ENCODE measurements around the gene AKR1B1. TPM values are rescaled to one million over a fixed set of nuclear protein-coding genes. Genes with fewer than 3 reads are reported as not detected.

Gene AKR1B1
- total and polyA plus RNA-seq, 2 donors (not counting 3 experiments of a cell fraction or from before 2014, with no cell fraction given), result 159 to 193 TPM

DNA sequence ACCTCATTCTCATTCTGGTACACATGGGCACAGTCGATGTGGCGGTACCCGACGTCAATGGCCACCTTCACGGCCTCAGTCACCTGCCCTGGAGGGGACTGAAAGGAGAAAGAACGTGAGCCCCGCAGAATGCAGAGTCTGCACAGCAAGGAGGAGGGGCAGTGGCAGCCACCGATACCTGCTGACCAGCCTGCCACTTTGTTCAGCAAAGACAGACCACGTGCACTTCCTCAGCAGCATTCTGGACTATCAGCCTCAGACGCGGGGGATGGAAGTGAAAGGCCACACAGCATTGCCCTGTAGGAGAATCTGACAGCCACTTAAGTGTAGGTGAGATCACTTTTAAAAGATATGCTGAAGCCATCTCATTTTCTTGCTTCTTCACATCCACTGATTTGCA lies 7.2 kb downstream of the AKR1B1 start:
- Histone ChIP-seq H2AFZ (ENCODE audit: low read depth, low read length) (no peak overlapping the region), H3K9me3 (replicated peaks; ENCODE audit: control insufficient read depth, insufficient read depth, low read length) (no peaks in the 10 kb centered on the region), H3K4me3 (replicated peaks in 1 of 3; ENCODE audit: insufficient read depth in 1 of 3, low read depth in 1 of 3, low read length in 3 of 3) (no peak overlapping the region), H4K20me1 (replicated peaks; ENCODE audit: control insufficient read depth, extremely low read depth, insufficient read depth, low read length) (no peaks in the 10 kb centered on the region), H3K27me3 (ENCODE audit: control insufficient read depth in 2 of 2, insufficient read depth in 2 of 2, low read length in 2 of 2) (no peaks in the 10 kb centered on the region), H3K9ac (replicated peaks; ENCODE audit: extremely low read depth, insufficient read depth, low read length) (no peak overlapping the region), H3K4me2 (ENCODE audit: insufficient read depth, low read length) (no peak overlapping the region), H3K36me3 (ENCODE audit: control insufficient read depth in 2 of 2, extremely low read depth in 1 of 2, insufficient read depth in 2 of 2, low read length in 2 of 2) (peaks cover 8 to 19% of the 10 kb centered on the region in 2 experiments), H3K9me1 (replicated peaks; ENCODE audit: control insufficient read depth, extremely low read depth, insufficient read depth, low read length) (no peaks in the 10 kb centered on the region), H3K27ac (ENCODE audit: insufficient read depth, low read depth, low read length) (no peak overlapping the region), H3K79me2 (ENCODE audit: control insufficient read depth, insufficient read depth, low read length) (peaks cover 28% of the 10 kb centered on the region), H3K4me1 (ENCODE audit: control insufficient read depth, extremely low read depth, insufficient read depth, low read length) (peaks cover 34% of the 10 kb centered on the region)
- intact Hi-C loops (cut with micrococcal nuclease), result no loop called here
- FAIRE-seq, result no peak
- ChIA-PET POLR2A (no interaction called here), CTCF (interaction anchor here (1.8 kb wide), 1 partner anchor 19 kb away, joined by 11 read pairs; no protein-coding TSS in a partner anchor)
- TF ChIP-seq EZH2 (IDR thresholded peaks at IDR 0.05; ENCODE audit: borderline replicate concordance, low read depth, low read length, severe bottlenecking) (no peak), FOS (IDR thresholded peaks at IDR 0.05; ENCODE audit: borderline replicate concordance, insufficient read depth, low read length) (no peak), MYC (IDR thresholded peaks at IDR 0.05; ENCODE audit: low read depth, low read length) (no peak), POLR2AphosphoS5 (IDR thresholded peaks at IDR 0.05; ENCODE audit: insufficient read depth, low read depth, low read length) (no peak), POLR2A (IDR thresholded peaks at IDR 0.05; ENCODE audit: low read depth, low read length) (no peak), JUN (IDR thresholded peaks at IDR 0.05; ENCODE audit: borderline replicate concordance, insufficient read depth, insufficient read length, low read depth) (no peak), GATA2 (IDR thresholded peaks at IDR 0.05; ENCODE audit: insufficient read depth, insufficient read length, low read depth, low read length) (no peak)
- TF ChIP-seq, protein P1, sequence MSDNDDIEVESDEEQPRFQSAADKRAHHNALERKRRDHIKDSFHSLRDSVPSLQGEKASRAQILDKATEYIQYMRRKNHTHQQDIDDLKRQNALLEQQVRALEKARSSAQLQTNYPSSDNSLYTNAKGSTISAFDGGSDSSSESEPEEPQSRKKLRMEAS (IDR thresholded peaks at IDR 0.05; ENCODE audit: insufficient read depth, insufficient read length), result no peak
- TF ChIP-seq, protein P2, sequence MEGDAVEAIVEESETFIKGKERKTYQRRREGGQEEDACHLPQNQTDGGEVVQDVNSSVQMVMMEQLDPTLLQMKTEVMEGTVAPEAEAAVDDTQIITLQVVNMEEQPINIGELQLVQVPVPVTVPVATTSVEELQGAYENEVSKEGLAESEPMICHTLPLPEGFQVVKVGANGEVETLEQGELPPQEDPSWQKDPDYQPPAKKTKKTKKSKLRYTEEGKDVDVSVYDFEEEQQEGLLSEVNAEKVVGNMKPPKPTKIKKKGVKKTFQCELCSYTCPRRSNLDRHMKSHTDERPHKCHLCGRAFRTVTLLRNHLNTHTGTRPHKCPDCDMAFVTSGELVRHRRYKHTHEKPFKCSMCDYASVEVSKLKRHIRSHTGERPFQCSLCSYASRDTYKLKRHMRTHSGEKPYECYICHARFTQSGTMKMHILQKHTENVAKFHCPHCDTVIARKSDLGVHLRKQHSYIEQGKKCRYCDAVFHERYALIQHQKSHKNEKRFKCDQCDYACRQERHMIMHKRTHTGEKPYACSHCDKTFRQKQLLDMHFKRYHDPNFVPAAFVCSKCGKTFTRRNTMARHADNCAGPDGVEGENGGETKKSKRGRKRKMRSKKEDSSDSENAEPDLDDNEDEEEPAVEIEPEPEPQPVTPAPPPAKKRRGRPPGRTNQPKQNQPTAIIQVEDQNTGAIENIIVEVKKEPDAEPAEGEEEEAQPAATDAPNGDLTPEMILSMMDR (IDR thresholded peaks at IDR 0.05; ENCODE audit: extremely low read depth in 1 of 2, insufficient read depth in 1 of 2, low read depth in 1 of 2, low read length in 2 of 2), result no peak
- dilution Hi-C loops (cut with MboI; ENCODE audit: extremely low pct_ligation_motif_present, low sequenced_read_pairs), result no loop called here
- no peak for DNase-seq (ENCODE audit: low read depth, low spot score)
- BruUV-seq (replicated peaks), result no TSS peak

All from endothelial cell of umbilical vein (primary cell).